HCT116 (cell line): ENCODE measurements around the gene GANC. TPM values are rescaled to one million over a fixed set of nuclear protein-coding genes. Genes with fewer than 3 reads are reported as not detected.

Source experiments
- ATAC-seq: fragments of 200-7000 bp; cut with Tn5 transposase; 2 replicates; pipeline ENCODE4 v1.9.1; 2020; ENCODE audit warnings: mild to moderate bottlenecking, moderate library complexity
- BruUV-seq: library from RNA; stranded (reverse); fragments of 400-500 nt; replicated peaks from 2 replicates; lab custom pipeline; 2021; lab: Mats Ljungman, UMichigan
- CTCF ChIA-PET: fragments of 300-600 bp; sonication (Branson Sonifier 250); formaldehyde crosslinking; loops from one replicate; lab custom pipeline; 2021; ENCODE audit warnings: antibody characterized with exemption; lab: Charles Lee
- POLR2A ChIA-PET: fragments of 300-600, 350-600 bp; sonication (Branson Sonifier 250); formaldehyde crosslinking; loops from one replicate; lab custom pipeline; 2021; ENCODE audit warnings: antibody characterized with exemption; lab: Charles Lee
- RAD21 ChIA-PET, 2 experiments: fragments of 300-600 bp; sonication (Branson Sonifier 250); formaldehyde crosslinking; loops; one replicate each; lab custom pipeline; 2023; ENCODE audit warnings: low total read pairs in 2 of 2; ENCODE audit not compliant: uncharacterized antibody in 2 of 2, unreplicated experiment in 2 of 2, low non-redundant PET in 1 of 2; lab: Charles Lee
- DNase-seq: peaks from one replicate; pipeline ENCODE4 v3.0.0-alpha.2; 2010; ENCODE audit warnings: low read depth, low spot score
- H2AFZ ChIP-seq: fragments of 200-600 bp; shearing (Covaris generic), sonication (generic); 2 replicates; pipeline ENCODE4 v1.6.1; 2017; ENCODE audit warnings: low read depth, mixed run types, mixed read lengths, antibody characterized with exemption, low read length; ENCODE audit not compliant: poor library complexity, severe bottlenecking
- H3K27ac ChIP-seq: 2 replicates; pipeline ENCODE4 v1.5.1; 2012; ENCODE audit warnings: low read depth, low read length
- H3K27me3 ChIP-seq: fragments of 200-600 bp; sonication (generic); 2 replicates; pipeline ENCODE4 v1.6.1; 2016; ENCODE audit warnings: mixed run types, low read length, mixed read lengths; ENCODE audit not compliant: insufficient read depth
- H3K36me3 ChIP-seq, 2 experiments: fragments of 200-500 bp in 1 of 2; fragments of 200-600 bp in 1 of 2; sonication (Bioruptor generic) in 1 of 2; sonication (generic) in 1 of 2; 2 replicates each; pipeline versions ENCODE4 v1.5.1 to v1.6.1; 2014 to 2016; ENCODE audit warnings: low read length in 2 of 2, inconsistent platforms in 1 of 2, mixed read lengths in 1 of 2, mixed run types in 1 of 2; ENCODE audit not compliant: insufficient read depth in 2 of 2, control insufficient read depth in 1 of 2
- H3K4me1 ChIP-seq, 2 experiments: fragments of 200-600 bp in 1 of 2; sonication (generic) in 1 of 2; 2 replicates each; pipeline versions ENCODE4 v1.5.1 to v1.6.1; 2012 to 2017; ENCODE audit warnings: low read length in 2 of 2, inconsistent platforms in 1 of 2, mild to moderate bottlenecking in 1 of 2, mixed read lengths in 1 of 2, mixed run types in 1 of 2, moderate library complexity in 1 of 2; ENCODE audit not compliant: insufficient read depth in 2 of 2, control insufficient read depth in 1 of 2
- H3K4me2 ChIP-seq: fragments of 200-600 bp; sonication (generic); 2 replicates; pipeline ENCODE4 v1.6.1; 2017; ENCODE audit warnings: mixed run types, low read length, mixed read lengths
- H3K4me3 ChIP-seq, 2 experiments: fragments of 200-600 bp in 1 of 2; sonication (generic) in 1 of 2; replicated peaks in 1 of 2; 2 replicates each; pipeline ENCODE4 v1.5.1; 2011 to 2016; ENCODE audit warnings: low read length in 2 of 2, control low read depth in 1 of 2, low read depth in 1 of 2, mild to moderate bottlenecking in 1 of 2, mixed read lengths in 1 of 2, mixed run types in 1 of 2
- H3K79me2 ChIP-seq: fragments of 200-600 bp; sonication (generic); 2 replicates; pipeline ENCODE4 v1.6.1; 2017; ENCODE audit warnings: mild to moderate bottlenecking, mixed run types, low read length, moderate library complexity, mixed read lengths; ENCODE audit not compliant: insufficient read depth
- H3K9ac ChIP-seq: fragments of 200-600 bp; sonication (generic); 2 replicates; pipeline ENCODE4 v1.6.1; 2016; ENCODE audit warnings: low read length, mixed read lengths
- H3K9me2 ChIP-seq: fragments of 200-600 bp; sonication (generic), shearing (Covaris generic); 2 replicates; pipeline ENCODE4 v1.6.1; 2017; ENCODE audit warnings: mixed run types, mild to moderate bottlenecking, moderate library complexity; ENCODE audit not compliant: insufficient read depth
- H3K9me3 ChIP-seq, 2 experiments: fragments of 200-500 bp in 1 of 2; fragments of 200-600 bp in 1 of 2; sonication (Bioruptor generic) in 1 of 2; sonication (generic) in 1 of 2; 2 replicates each; pipeline ENCODE4 v1.6.1; 2014 to 2017; ENCODE audit warnings: low read length in 2 of 2, mixed read lengths in 2 of 2, inconsistent platforms in 1 of 2, low read depth in 1 of 2, mild to moderate bottlenecking in 1 of 2, mixed run types in 1 of 2, moderate library complexity in 1 of 2; ENCODE audit not compliant: control insufficient read depth in 1 of 2, insufficient read depth in 1 of 2
- H4K20me1 ChIP-seq: fragments of 200-600 bp; sonication (generic), shearing (Covaris generic); 2 replicates; pipeline ENCODE4 v1.6.1; 2017; ENCODE audit warnings: mixed run types, mild to moderate bottlenecking, moderate library complexity; ENCODE audit not compliant: insufficient read depth
- ATF3 ChIP-seq: IDR thresholded peaks from 2 replicates; pipeline ENCODE4 v1.6.1; 2012
- CBX3 ChIP-seq: IDR thresholded peaks from 2 replicates; pipeline ENCODE4 v1.6.1; 2012; ENCODE audit warnings: low read depth
- CEBPB ChIP-seq: IDR thresholded peaks from 2 replicates; pipeline ENCODE4 v1.6.1; 2012; ENCODE audit warnings: low read depth
- ELF1 ChIP-seq: IDR thresholded peaks from 2 replicates; pipeline ENCODE4 v1.6.1; 2012; ENCODE audit warnings: low read depth, borderline replicate concordance
- EZH2phosphoT487 ChIP-seq: fragments of 200-600 bp; IDR thresholded peaks from 2 replicates; pipeline ENCODE4 v1.6.1; 2018; ENCODE audit warnings: antibody characterized with exemption, borderline replicate concordance
- JUND ChIP-seq: IDR thresholded peaks from 2 replicates; pipeline ENCODE4 v1.6.1; 2012
- POLR2A ChIP-seq: IDR thresholded peaks from 2 replicates; pipeline ENCODE4 v1.7.0; 2011; ENCODE audit warnings: borderline replicate concordance; ENCODE audit not compliant: insufficient read depth, insufficient read length; ENCODE audit errors: extremely low read depth
- POLR2AphosphoS5 ChIP-seq: IDR thresholded peaks from 2 replicates; pipeline ENCODE4 v1.6.1; 2011; ENCODE audit warnings: mild to moderate bottlenecking, low read depth, low read length, moderate library complexity
- SIN3A ChIP-seq: IDR thresholded peaks from 2 replicates; pipeline ENCODE4 v1.6.1; 2012; ENCODE audit warnings: low read depth
- SP1 ChIP-seq: IDR thresholded peaks from 2 replicates; pipeline ENCODE4 v1.6.1; 2012; ENCODE audit warnings: low read depth
- SRF ChIP-seq: IDR thresholded peaks from 2 replicates; pipeline ENCODE4 v1.6.1; 2012; ENCODE audit warnings: low read depth
- TCF7L2 ChIP-seq: IDR thresholded peaks from 2 replicates; pipeline ENCODE4 v1.7.0; 2011; ENCODE audit warnings: borderline replicate concordance, inconsistent platforms; ENCODE audit not compliant: insufficient read depth, insufficient read length; ENCODE audit errors: extremely low read depth
- YY1 ChIP-seq: IDR thresholded peaks from 2 replicates; pipeline ENCODE4 v1.6.1; 2011; ENCODE audit warnings: low read length, low read depth, moderate library complexity, mild to moderate bottlenecking; ENCODE audit not compliant: insufficient replicate concordance; ENCODE audit errors: extremely low read depth
- ZBTB33 ChIP-seq: IDR thresholded peaks from 2 replicates; pipeline ENCODE4 v1.6.1; 2011; ENCODE audit warnings: mild to moderate bottlenecking, low read length, moderate library complexity; ENCODE audit not compliant: insufficient replicate concordance; ENCODE audit errors: extremely low read depth
- ZFX ChIP-seq: fragments of 450-650 bp; IDR thresholded peaks from 2 replicates; pipeline ENCODE4 v1.6.1; 2017
- ZNF274 ChIP-seq: fragments of 200-500 bp; sonication (Bioruptor generic); IDR thresholded peaks from 2 replicates; pipeline ENCODE4 v1.6.1; 2014; ENCODE audit warnings: mild to moderate bottlenecking, low read depth, low read length, inconsistent platforms
- intact Hi-C: fragments of 100-400 bp; cut with micrococcal nuclease; formaldehyde crosslinking; loops from 2 replicates; pipeline ENCODE4 v1.10.0; 2022
- total RNA-seq: library from RNA; stranded (reverse); gene quantifications from one replicate; pipeline ENCODE4 v1.2.1, GENCODE V29; 2021; ENCODE audit not compliant: unreplicated experiment

The GANC gene
- total RNA-seq, 1 experiment from 2014 or later: 13.1 TPM

- Histone ChIP-seq H3K9me2 (no peaks in the 10 kb centered on the region), H2AFZ (no peak overlapping the region), H3K9ac (no peak overlapping the region), H4K20me1 (no peaks in the 10 kb centered on the region), H3K36me3 (peaks cover 13 to 26% of the 10 kb centered on the region in 2 experiments; a peak in 3 of 4 replicates), H3K27ac (no peak overlapping the region), H3K4me2 (no peak overlapping the region), H3K9me3 (no peaks in the 10 kb centered on the region), H3K4me3 (no peak overlapping the region), H3K79me2 (no peaks in the 10 kb centered on the region), H3K27me3 (no peaks in the 10 kb centered on the region), H3K4me1 (no peaks in the 10 kb centered on the region)
- no peak for DNase-seq
- TF ChIP-seq POLR2AphosphoS5 (no peak), YY1 (no peak), JUND (no peak), CBX3 (no peak), SP1 (no peak), ELF1 (no peak), ZBTB33 (no peak), POLR2A (no peak), ZNF274 (no peak), SRF (no peak), ZFX (no peak), TCF7L2 (no peak), ATF3 (no peak), CEBPB (no peak), SIN3A (no peak), EZH2phosphoT487 (no peak)
- ChIA-PET CTCF (no interaction called here), POLR2A (no interaction called here), RAD21 (no interaction called here)
- intact Hi-C loops: no loop called here
- no peak for ATAC-seq
- no TSS peak for BruUV-seq
Measured at GRCh38 chr15:42231088-42231487, 41.9 kb upstream of the GANC start.
